Ectodermal cell (in vitro differentiated cells): Measurements from ENCODE around the gene PRR23B.

Experiments
- H3K27ac ChIP-seq: 2 replicates; pipeline ENCODE4 v1.7.0; 2013; ENCODE audit warnings: mild to moderate bottlenecking, low read depth, low read length; ENCODE audit not compliant: insufficient read depth, poor library complexity, severe bottlenecking
- H3K27me3 ChIP-seq: 2 replicates; pipeline ENCODE4 v1.7.0; 2013; ENCODE audit warnings: mild to moderate bottlenecking, low read length; ENCODE audit not compliant: insufficient read depth, control insufficient read depth, poor library complexity, severe bottlenecking
- H3K36me3 ChIP-seq: one replicate; pipeline ENCODE4 v1.7.0; 2013; ENCODE audit warnings: low read length; ENCODE audit not compliant: control insufficient read depth, insufficient read depth
- H3K4me1 ChIP-seq: one replicate; pipeline ENCODE4 v1.7.0; 2013; ENCODE audit warnings: low read length; ENCODE audit not compliant: control insufficient read depth, insufficient read depth
- H3K4me3 ChIP-seq: 2 replicates; pipeline ENCODE4 v1.7.0; 2013; ENCODE audit warnings: low read depth, low read length, control low read depth; ENCODE audit not compliant: insufficient read depth
- H3K9me3 ChIP-seq: 2 replicates; pipeline ENCODE4 v1.7.0; 2013; ENCODE audit warnings: mild to moderate bottlenecking, low read length, moderate library complexity; ENCODE audit not compliant: control insufficient read depth
- WGBS, 2 experiments: methylation state at CpG; one replicate each; pipeline ENCODE4 v1.1.7; 2013; ENCODE audit warnings: missing lambda C conversion rate in 2 of 2; 5-methylcytosine and 5-hydroxymethylcytosine counted together

PRR23B gene

GRCh38 chr3:138974462-138974861 lies 46.3 kb downstream of the PRR23B start:
- Histone ChIP-seq H3K9me3 (no peaks in the 10 kb centered on the region), H3K27me3 (peaks cover 3% of the 10 kb centered on the region), H3K36me3 (no peaks in the 10 kb centered on the region), H3K27ac (no peak overlapping the region), H3K4me1 (no peaks in the 10 kb centered on the region), H3K4me3 (no peak overlapping the region)
- WGBS, 2 experiments = 94% methylated on average over 5 of the region's 5 CpGs

GRCh38 chr3:138972941-138973340 lies 47.8 kb downstream of the PRR23B start:
- Histone ChIP-seq H3K4me1 (no peaks in the 10 kb centered on the region), H3K27me3 (peaks cover 3% of the 10 kb centered on the region), H3K27ac (no peak overlapping the region), H3K9me3 (no peaks in the 10 kb centered on the region), H3K36me3 (no peaks in the 10 kb centered on the region), H3K4me3 (no peak overlapping the region)
- WGBS, 2 experiments = 88 to 89% methylated on average over 5 of the region's 5 CpGs

- no peak overlapping the region for H3K27ac ChIP-seq
- no peaks in the 10 kb centered on the region for H3K9me3 ChIP-seq
- no peak overlapping the region for H3K4me3 ChIP-seq
- 89% methylated on average over 6 of the region's 6 CpGs for WGBS, 2 experiments
- H3K36me3 ChIP-seq = no peaks in the 10 kb centered on the region
- H3K27me3 ChIP-seq = peaks cover 3% of the 10 kb centered on the region
- no peaks in the 10 kb centered on the region for H3K4me1 ChIP-seq
Observed at GRCh38 chr3:138971766-138972320, 48.9 kb downstream of the PRR23B start.
